Keratinocyte (primary cell): ENCODE measurements around the gene EIF2B1. TPM values are rescaled to one million over a fixed set of nuclear protein-coding genes. Genes with fewer than 3 reads are reported as not detected.

ENCODE experiments used
- DNase-seq: peaks from one replicate; pipeline ENCODE4 v3.0.0-alpha.2; 2011; ENCODE audit warnings: low read depth, missing footprints, low spot score
- FAIRE-seq: peaks from 2 replicates; lab custom pipeline; 2011; peaks lifted over from hg19 to GRCh38; lab: Jason Lieb, UNC
- H2AFZ ChIP-seq: 2 replicates; pipeline ENCODE4 v1.6.0; 2012; ENCODE audit warnings: low read length, control low read depth, inconsistent platforms; ENCODE audit not compliant: control insufficient read depth
- H3K27ac ChIP-seq: 2 replicates; pipeline ENCODE4 v1.5.1; 2011; ENCODE audit warnings: low read length; ENCODE audit not compliant: control insufficient read depth, insufficient read depth
- H3K27me3 ChIP-seq: 3 replicates; pipeline ENCODE4 v1.6.0; 2011; ENCODE audit warnings: low read length; ENCODE audit not compliant: control insufficient read depth, insufficient read depth; ENCODE audit errors: extremely low read depth
- H3K36me3 ChIP-seq, 2 experiments: 2 replicates in 1 of 2; 3 replicates in 1 of 2; pipeline ENCODE4 v1.5.1; 2011; ENCODE audit warnings: low read length in 2 of 2, mild to moderate bottlenecking in 1 of 2; ENCODE audit not compliant: control insufficient read depth in 2 of 2, insufficient read depth in 2 of 2; ENCODE audit errors: extremely low read depth in 1 of 2
- H3K4me1 ChIP-seq: 3 replicates; pipeline ENCODE4 v1.5.1; 2011; ENCODE audit warnings: low read length; ENCODE audit not compliant: control insufficient read depth, insufficient read depth; ENCODE audit errors: extremely low read depth
- H3K4me2 ChIP-seq: 3 replicates; pipeline ENCODE4 v1.6.0; 2011; ENCODE audit warnings: low read depth, low read length; ENCODE audit not compliant: control insufficient read depth, insufficient read depth; ENCODE audit errors: extremely low read depth
- H3K4me3 ChIP-seq, 3 experiments: fragments of 200-600 bp in 1 of 3; sonication (generic) in 1 of 3; 2 replicates in 2 of 3; 3 replicates in 1 of 3; pipeline ENCODE4 v1.5.1; 2011 to 2016; ENCODE audit warnings: low read length in 3 of 3, mild to moderate bottlenecking in 3 of 3, control low read depth in 2 of 3, inconsistent platforms in 1 of 3, low read depth in 1 of 3, mixed read lengths in 1 of 3, mixed run types in 1 of 3, moderate library complexity in 1 of 3; ENCODE audit not compliant: control insufficient read depth in 2 of 3, insufficient read depth in 2 of 3; ENCODE audit errors: extremely low read depth in 1 of 3
- H3K79me2 ChIP-seq: 2 replicates; pipeline ENCODE4 v1.6.0; 2012; ENCODE audit warnings: low read length; ENCODE audit not compliant: control insufficient read depth, insufficient read depth
- H3K9ac ChIP-seq: 3 replicates; pipeline ENCODE4 v1.6.0; 2011; ENCODE audit warnings: low read length; ENCODE audit not compliant: control insufficient read depth, insufficient read depth; ENCODE audit errors: extremely low read depth
- H3K9me1 ChIP-seq: 3 replicates; pipeline ENCODE4 v1.6.0; 2011; ENCODE audit warnings: low read length; ENCODE audit not compliant: control insufficient read depth, insufficient read depth; ENCODE audit errors: extremely low read depth
- H3K9me3 ChIP-seq: 2 replicates; pipeline ENCODE4 v1.5.1; 2012; ENCODE audit warnings: low read depth, low read length; ENCODE audit not compliant: control insufficient read depth
- H4K20me1 ChIP-seq: 3 replicates; pipeline ENCODE4 v1.6.0; 2011; ENCODE audit warnings: low read length; ENCODE audit not compliant: control insufficient read depth, insufficient read depth; ENCODE audit errors: extremely low read depth
- EZH2 ChIP-seq: IDR thresholded peaks from one replicate; pipeline ENCODE4 v1.6.1; 2012; ENCODE audit warnings: inconsistent platforms, mild to moderate bottlenecking, low read length, moderate library complexity
- dilution Hi-C: fragments of 300-500 bp; cut with MboI; formaldehyde crosslinking; loops from one replicate; pipeline ENCODE4 v1.7.0; 2020; ENCODE audit warnings: low sequenced_read_pairs; ENCODE audit not compliant: extremely low pct_ligation_motif_present
- polyA plus RNA-seq, 5 experiments: library from polyadenylated mRNA; depleted of rRNA in 3 of 5; stranded (reverse) in 3 of 5; stranded (forward) in 1 of 5; unstranded in 1 of 5; fragments of >200 nt; gene quantifications; 1 replicate in 1 of 5; 2 replicates in 3 of 5; 3 replicates in 1 of 5; pipeline versions ENCODE4 v1.2.1 to v1.2.3, GENCODE V29; 2011 to 2012; ENCODE audit warnings: missing spikeins in 2 of 5, low read depth in 1 of 5, low replicate concordance in 1 of 5
- TF ChIP-seq, protein P1 (sequence below), 3 experiments: IDR thresholded peaks in 1 of 3; conservative IDR thresholded peaks in 1 of 3; optimal IDR thresholded peaks in 1 of 3; 2 replicates in 2 of 3; 3 replicates in 1 of 3; pipeline versions ENCODE3 to v1.5.1; 2011; ENCODE audit warnings: low read length in 3 of 3, mild to moderate bottlenecking in 3 of 3, moderate library complexity in 2 of 3, control low read depth in 1 of 3, inconsistent platforms in 1 of 3; ENCODE audit not compliant: insufficient read depth in 2 of 3; ENCODE audit errors: extremely low read depth in 1 of 3

Gene EIF2B1
- polyA plus RNA-seq, 1 donor (not counting 4 experiments of a cell fraction or from before 2014, with no cell fraction given) = 39.5 TPM

DNA sequence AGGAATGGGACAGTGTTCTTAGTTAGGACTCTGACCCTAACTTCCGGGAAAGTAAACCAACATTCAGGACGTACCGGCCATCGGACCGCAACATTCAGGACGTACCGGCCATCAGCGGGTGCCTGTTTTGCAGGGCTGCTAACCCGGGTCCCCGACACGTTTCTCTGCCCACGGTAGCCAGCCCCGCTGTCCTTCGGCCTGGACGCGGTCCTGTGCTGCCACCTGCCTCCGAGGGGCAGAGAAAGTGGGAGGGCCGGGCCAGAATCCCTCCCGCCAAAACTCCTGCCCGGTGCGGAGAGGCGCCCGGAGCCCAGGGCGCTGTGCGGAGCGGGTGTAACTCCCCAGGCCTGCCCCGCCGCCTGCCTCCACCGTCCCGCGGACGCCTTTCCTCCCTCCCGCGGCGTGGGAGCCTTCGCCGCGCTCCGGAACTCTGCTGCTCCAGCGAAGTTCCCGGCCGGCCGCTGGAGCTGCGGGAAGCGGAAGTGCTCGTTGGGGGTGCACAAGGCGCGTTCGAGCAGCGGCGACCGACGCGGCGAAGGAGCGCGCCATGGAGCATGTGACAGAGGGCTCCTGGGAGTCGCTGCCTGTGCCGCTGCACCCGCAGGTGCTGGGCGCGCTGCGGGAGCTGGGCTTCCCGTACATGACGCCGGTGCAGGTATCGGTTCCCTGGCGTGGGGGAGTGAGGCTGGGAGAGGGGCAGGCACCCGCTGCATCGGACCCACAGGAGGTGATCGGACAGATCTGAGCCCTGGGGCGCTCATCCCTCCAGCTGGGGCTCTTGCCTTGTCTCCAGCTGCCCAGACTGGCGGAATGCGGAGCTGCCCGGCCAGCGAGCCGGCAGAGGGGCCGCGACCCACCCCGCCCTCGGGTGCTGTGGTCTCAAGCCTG, 31.6 kb downstream of the EIF2B1 start, which contains the start of gene DDX55:
Gene DDX55 (plus strand): TSS at position 498 of the 888 bp plus-strand sequence. CDS start 50 bp downstream, at position 548.
- Histone ChIP-seq H2AFZ (peak within 1 kb of the TSS; percentile 99), H3K36me3 (peaks cover 7 to 10% of the 10 kb centered on the region in 2 experiments), H3K9ac (peak within 1 kb of the TSS; percentile 92), H3K4me1 (peaks cover 10% of the 10 kb centered on the region), H3K27me3 (no peaks in the 10 kb centered on the region), H3K9me1 (no peaks in the 10 kb centered on the region), H3K4me2 (peak within 1 kb of the TSS; percentile 99), H3K27ac (peak within 1 kb of the TSS; percentile 79), H3K9me3 (no peaks in the 10 kb centered on the region), H3K79me2 (peaks cover 46% of the 10 kb centered on the region), H4K20me1 (no peaks in the 10 kb centered on the region), H3K4me3 (peak within 1 kb of the TSS; percentile 95 to 100 (median 98))
- DNase-seq = no peak
- dilution Hi-C loops = no loop called here
- TF ChIP-seq, protein P1, sequence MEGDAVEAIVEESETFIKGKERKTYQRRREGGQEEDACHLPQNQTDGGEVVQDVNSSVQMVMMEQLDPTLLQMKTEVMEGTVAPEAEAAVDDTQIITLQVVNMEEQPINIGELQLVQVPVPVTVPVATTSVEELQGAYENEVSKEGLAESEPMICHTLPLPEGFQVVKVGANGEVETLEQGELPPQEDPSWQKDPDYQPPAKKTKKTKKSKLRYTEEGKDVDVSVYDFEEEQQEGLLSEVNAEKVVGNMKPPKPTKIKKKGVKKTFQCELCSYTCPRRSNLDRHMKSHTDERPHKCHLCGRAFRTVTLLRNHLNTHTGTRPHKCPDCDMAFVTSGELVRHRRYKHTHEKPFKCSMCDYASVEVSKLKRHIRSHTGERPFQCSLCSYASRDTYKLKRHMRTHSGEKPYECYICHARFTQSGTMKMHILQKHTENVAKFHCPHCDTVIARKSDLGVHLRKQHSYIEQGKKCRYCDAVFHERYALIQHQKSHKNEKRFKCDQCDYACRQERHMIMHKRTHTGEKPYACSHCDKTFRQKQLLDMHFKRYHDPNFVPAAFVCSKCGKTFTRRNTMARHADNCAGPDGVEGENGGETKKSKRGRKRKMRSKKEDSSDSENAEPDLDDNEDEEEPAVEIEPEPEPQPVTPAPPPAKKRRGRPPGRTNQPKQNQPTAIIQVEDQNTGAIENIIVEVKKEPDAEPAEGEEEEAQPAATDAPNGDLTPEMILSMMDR (optimal IDR thresholded peaks at IDR 0.05 in 1 of 3, IDR thresholded peaks at IDR 0.05 in 1 of 3, conservative IDR thresholded peaks at IDR 0.05 in 1 of 3; ENCODE audit: extremely low read depth in 1 of 3, insufficient read depth in 2 of 3, low read length in 3 of 3) = peak; percentile 17 to 51 (median 44)
- no peak for TF ChIP-seq EZH2
- FAIRE-seq = no peak

DNA sequence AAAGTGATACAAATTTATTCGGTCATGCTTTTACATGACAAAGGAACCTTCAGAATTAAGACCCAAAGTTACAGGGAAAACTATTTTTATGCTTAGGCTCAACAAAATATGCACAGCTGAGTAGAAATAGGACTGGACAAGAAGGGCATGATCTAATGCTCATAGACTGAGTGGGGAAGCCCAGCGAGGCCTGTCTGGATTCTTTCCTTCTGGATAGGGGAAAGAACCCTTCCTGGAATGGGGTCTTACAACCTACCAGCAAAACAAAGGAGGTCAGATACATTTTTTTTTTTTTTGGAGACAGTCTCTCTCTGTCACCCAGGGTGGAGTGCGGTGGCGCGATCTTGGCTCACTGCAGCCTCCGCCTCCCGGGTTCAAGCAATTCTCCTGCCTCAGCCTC, 33.8 kb downstream of the EIF2B1 start:
- H3K27ac ChIP-seq = no peak overlapping the region
- H3K27me3 ChIP-seq = no peaks in the 10 kb centered on the region
- H3K4me2 ChIP-seq = no peak overlapping the region
- H3K79me2 ChIP-seq = peaks cover 47% of the 10 kb centered on the region
- dilution Hi-C loops = no loop called here
- TF ChIP-seq EZH2 = no peak
- TF ChIP-seq, protein P1 (optimal IDR thresholded peaks at IDR 0.05 in 1 of 3, IDR thresholded peaks at IDR 0.05 in 1 of 3, conservative IDR thresholded peaks at IDR 0.05 in 1 of 3; ENCODE audit: extremely low read depth in 1 of 3, insufficient read depth in 2 of 3, low read length in 3 of 3) = no peak
- FAIRE-seq (no peak), DNase-seq (no peak)
- no peaks in the 10 kb centered on the region for H3K9me1 ChIP-seq
- H3K9ac ChIP-seq = no peak overlapping the region
- H4K20me1 ChIP-seq = no peaks in the 10 kb centered on the region
- H3K4me1 ChIP-seq = peaks cover 10% of the 10 kb centered on the region
- peaks cover 3 to 16% of the 10 kb centered on the region in 2 experiments for H3K36me3 ChIP-seq
- no peak overlapping the region for H2AFZ ChIP-seq
- H3K9me3 ChIP-seq = no peaks in the 10 kb centered on the region
- H3K4me3 ChIP-seq = no peak overlapping the region
